AG10803 (cell line): ENCODE measurements around the gene PCK2.
A peak's percentile ranks its signal among the peaks of the same experiment; 100 is the strongest.

Source experiments
- DNase-seq: peaks from one replicate; pipeline ENCODE4 v3.0.0; 2010; ENCODE audit warnings: low read depth
- H3K4me3 ChIP-seq: 2 replicates; pipeline ENCODE4 v1.5.1; 2011; ENCODE audit warnings: mild to moderate bottlenecking, low read length, control low read depth
- CTCF ChIP-seq: conservative IDR thresholded peaks from 2 replicates; pipeline ENCODE4 v1.5.1; 2011; ENCODE audit warnings: mild to moderate bottlenecking, low read length, control low read depth, inconsistent platforms

Gene PCK2

GRCh38 chr14:24080142-24080530, 14.0 kb upstream of the PCK2 start:
- H3K4me3 ChIP-seq = no peak overlapping the region
- DNase-seq = no peak
- no peak for TF ChIP-seq CTCF

GRCh38 chr14:24080888-24081738, 13.0 kb upstream of the PCK2 start:
- TF ChIP-seq CTCF = no peak
- DNase-seq = peak; percentile 8
- peak overlapping the region; percentile 58 for H3K4me3 ChIP-seq

- no peak overlapping the region for H3K4me3 ChIP-seq
- DNase-seq = no peak
These were observed 12.3 kb upstream of the PCK2 start for GRCh38 chr14:24081739-24082211.

GRCh38 chr14:24082411-24083080, 11.6 kb upstream of the PCK2 start:
- no peak for DNase-seq
- TF ChIP-seq CTCF = no peak
- no peak overlapping the region for H3K4me3 ChIP-seq

More at GRCh38 chr14:24081739-24082211, 12.3 kb upstream of the PCK2 start:
- TF ChIP-seq CTCF = no peak

- no peak for DNase-seq
- no peak for TF ChIP-seq CTCF
These were observed 10.6 kb upstream of the PCK2 start for GRCh38 chr14:24083462-24083861.

GRCh38 chr14:24084440-24084839, 9.7 kb upstream of the PCK2 start:
- DNase-seq = no peak
- no peak overlapping the region for H3K4me3 ChIP-seq
- TF ChIP-seq CTCF = no peak

More at GRCh38 chr14:24083462-24083861, 10.6 kb upstream of the PCK2 start:
- H3K4me3 ChIP-seq = no peak overlapping the region
